Liver (tissue), 9 donors: ENCODE data around the gene DAPL1. TPM values are rescaled to one million over a fixed set of nuclear protein-coding genes. Genes with fewer than 3 reads are reported as not detected.
"Not testable (repeated sequence)": the region's sequence is repeated elsewhere in the genome, so short reads cannot be mapped to it uniquely, and the experiment has no call there.

ENCODE experiments used
- DNase-seq: peaks from one replicate; pipeline ENCODE4 v3.0.0-alpha.2; 2017; ENCODE audit warnings: low spot score
- H3K27ac ChIP-seq, 2 donors: one replicate each; pipeline ENCODE4 v1.7.0; 2013; ENCODE audit warnings: inconsistent platforms in 2 of 2, low read length in 2 of 2, control low read depth in 1 of 2, low read depth in 1 of 2, mild to moderate bottlenecking in 1 of 2
- H3K27me3 ChIP-seq, 4 donors: one replicate each; pipeline versions ENCODE4 v1.6.1 to v1.7.0; 2013; ENCODE audit warnings: low read length in 3 of 4, inconsistent platforms in 1 of 4, mild to moderate bottlenecking in 1 of 4, moderate library complexity in 1 of 4; ENCODE audit not compliant: control insufficient read depth in 4 of 4, insufficient read depth in 4 of 4
- H3K36me3 ChIP-seq, 4 donors: one replicate each; pipeline versions ENCODE4 v1.6.1 to v1.7.0; 2013; ENCODE audit warnings: low read length in 3 of 4, mild to moderate bottlenecking in 3 of 4, low read depth in 1 of 4, moderate library complexity in 1 of 4; ENCODE audit not compliant: control insufficient read depth in 4 of 4, insufficient read depth in 3 of 4
- H3K4me1 ChIP-seq, 4 donors: one replicate each; pipeline versions ENCODE4 v1.6.1 to v1.7.0; 2013; ENCODE audit warnings: low read length in 3 of 4, mild to moderate bottlenecking in 3 of 4, moderate library complexity in 1 of 4; ENCODE audit not compliant: control insufficient read depth in 4 of 4, insufficient read depth in 4 of 4
- H3K4me3 ChIP-seq, 3 donors: one replicate each; pipeline versions ENCODE4 v1.6.1 to v1.7.0; 2013; ENCODE audit warnings: low read length in 3 of 3, control low read depth in 1 of 3, low read depth in 1 of 3, mild to moderate bottlenecking in 1 of 3
- H3K9ac ChIP-seq, 2 donors: one replicate each; pipeline ENCODE4 v1.7.0; 2013; ENCODE audit warnings: low read length in 2 of 2, mild to moderate bottlenecking in 2 of 2, moderate library complexity in 2 of 2, control low read depth in 1 of 2, low read depth in 1 of 2
- H3K9me3 ChIP-seq, 4 donors: one replicate each; pipeline versions ENCODE4 v1.6.1 to v1.7.0; 2013; ENCODE audit warnings: low read length in 3 of 4; ENCODE audit not compliant: control insufficient read depth in 4 of 4
- WGBS: extraction: QIAGEN DNeasy Blood & Tissue Kit; methylation state at CpG from one replicate; pipeline ENCODE4 v1.1.7; 2013; 5-methylcytosine and 5-hydroxymethylcytosine counted together
- polyA plus RNA-seq, 2 donors: library from polyadenylated mRNA; stranded (reverse) in 1 of 2; unstranded in 1 of 2; fragments of 200-250 nt in 1 of 2; fragments of >200 nt in 1 of 2; fragmentation: Nextera tagmentation in 1 of 2; extraction: Ambion mirVana in 1 of 2; gene quantifications; one replicate each; pipeline versions ENCODE4 v1.2.1 to v1.2.3, GENCODE V29; 2013 to 2015
- total RNA-seq, 2 donors: library from RNA; depleted of rRNA; stranded (reverse); fragments of >200 nt; gene quantifications; one replicate each; pipeline ENCODE4 v1.2.3, GENCODE V29; 2014
- donor health status: healthy.
- donor health status: healthy.
- donor health status: healthy.
- donor health status: healthy.
- donor health status: healthy.

Gene DAPL1
- total and polyA plus RNA-seq, 4 donors, result 0.71 TPM; not detected in 3

- H3K27me3 ChIP-seq, H3K27ac ChIP-seq, H3K4me3 ChIP-seq, H3K9me3 ChIP-seq, H3K36me3 ChIP-seq, H3K4me1 ChIP-seq, H3K9ac ChIP-seq, DNase-seq: not testable (repeated sequence)
- WGBS, result 66% methylated on average over 20 of the region's 22 CpGs
These were observed 53.2 kb downstream of the DAPL1 start for GRCh38 chr2:158848031-158848970.

- H3K27me3 ChIP-seq, H3K4me3 ChIP-seq, H3K9ac ChIP-seq, H3K4me1 ChIP-seq, DNase-seq, H3K9me3 ChIP-seq, H3K36me3 ChIP-seq, H3K27ac ChIP-seq: not testable (repeated sequence)
- WGBS, result 92% methylated on average over 9 of the region's 9 CpGs
These were observed 65.1 kb downstream of the DAPL1 start for GRCh38 chr2:158860179-158860578.

GRCh38 chr2:158861626-158862025, 66.5 kb downstream of the DAPL1 start:
- H3K4me1 ChIP-seq, H3K9me3 ChIP-seq, H3K36me3 ChIP-seq, H3K27ac ChIP-seq, H3K9ac ChIP-seq, H3K4me3 ChIP-seq, H3K27me3 ChIP-seq, DNase-seq: not testable (repeated sequence)
- WGBS, result 90% methylated on average over 10 of the region's 10 CpGs

- not testable (repeated sequence) for H3K9ac ChIP-seq, H3K4me3 ChIP-seq, H3K4me1 ChIP-seq, H3K9me3 ChIP-seq, H3K27me3 ChIP-seq, H3K27ac ChIP-seq, DNase-seq, H3K36me3 ChIP-seq
- 95% methylated on average over 10 of the region's 10 CpGs for WGBS
These were observed 70.4 kb downstream of the DAPL1 start for GRCh38 chr2:158865469-158865868.

Other genes with a start within 250 kb of the DAPL1 start
- gene TANC1, start 173.3 kb downstream of the DAPL1 start, total RNA-seq, result 10 to 100 TPM in 1 of 2 donors, 1 to 10 TPM in 1; 6.6 to 17.7 TPM
- gene TANC1, start 173.3 kb downstream of the DAPL1 start, polyA plus RNA-seq, result 1 to 10 TPM; 3.7 TPM